ENCODE data around the gene PPP4R3C. TPM values are rescaled to one million over a fixed set of nuclear protein-coding genes. Genes with fewer than 3 reads are reported as not detected.
"Not testable (repeated sequence)": the region's sequence is repeated elsewhere in the genome, so short reads cannot be mapped to it uniquely, and the experiment has no call there.

PPP4R3C gene
- 0.04 and 0.06 TPM in 2 replicates for total RNA-seq (2014; rRNA removed; shearing (Covaris generic))

DNA sequence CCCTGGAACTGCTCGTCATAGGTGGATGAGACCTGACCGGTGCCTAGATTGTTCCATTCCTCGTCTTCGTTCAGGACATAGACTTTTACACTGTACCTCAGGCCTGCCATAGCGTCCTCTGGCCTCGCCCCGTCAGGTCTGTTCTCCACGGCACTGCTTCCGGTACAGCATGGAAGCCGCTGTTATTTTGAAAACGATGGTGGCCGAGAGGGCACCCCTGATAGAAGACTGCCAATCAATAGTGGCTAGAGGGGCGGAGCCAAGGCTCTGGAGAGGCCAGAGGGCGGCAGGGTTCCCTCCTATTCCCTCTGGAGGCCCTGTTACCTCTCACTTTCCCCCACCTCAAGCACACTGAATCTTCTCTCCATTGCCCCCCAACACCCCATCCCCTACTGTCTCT is at the start of gene PPP4R3C:
Gene PPP4R3C, minus strand, starts transcription at position 155 of the 400 bp plus-strand sequence. Its CDS starts 45 bp downstream, at position 110.
- no peak for DNase-seq (ENCODE audit: low spot score)

DNA sequence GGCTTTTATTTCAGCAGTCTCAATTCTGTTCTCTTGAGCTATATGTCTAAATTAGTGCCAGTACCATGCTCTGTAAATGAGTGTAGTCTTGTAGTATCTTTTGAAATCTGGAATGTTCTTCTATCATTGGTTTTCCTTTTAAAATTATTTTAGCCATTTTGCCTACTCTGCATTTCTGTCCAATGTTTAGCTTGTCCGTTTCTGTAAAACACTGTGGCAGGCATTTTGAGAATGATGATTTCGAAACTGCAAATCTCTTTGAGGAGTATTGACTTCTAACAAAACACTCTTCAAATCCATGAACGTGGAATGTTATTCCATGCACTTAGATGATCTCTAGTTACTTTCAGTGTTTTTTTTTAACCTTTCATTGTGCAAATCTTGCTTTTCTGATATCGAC is 28.3 kb upstream of the PPP4R3C start:
- no peak for DNase-seq (ENCODE audit: low spot score)

DNA sequence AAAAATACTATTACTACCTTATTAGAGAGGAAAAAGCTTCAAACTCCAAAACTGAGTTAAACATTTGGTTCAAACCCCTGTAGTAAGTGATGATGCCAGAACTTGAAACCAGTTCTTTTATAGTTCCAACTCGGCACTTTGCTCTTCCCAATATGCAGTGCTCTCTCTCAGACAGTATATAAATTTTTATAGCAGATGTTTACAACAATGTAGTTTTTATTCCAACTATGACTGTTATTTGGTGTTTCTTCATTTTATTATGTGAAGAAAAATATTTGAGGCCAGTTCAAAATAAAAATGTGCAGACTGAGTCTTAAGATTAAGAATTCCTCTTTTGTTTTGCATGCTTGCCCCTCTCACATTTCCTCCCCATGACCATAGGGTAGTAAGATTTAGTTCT is 2.9 kb upstream of the PPP4R3C start:
- no peak for DNase-seq (ENCODE audit: low spot score)

DNA sequence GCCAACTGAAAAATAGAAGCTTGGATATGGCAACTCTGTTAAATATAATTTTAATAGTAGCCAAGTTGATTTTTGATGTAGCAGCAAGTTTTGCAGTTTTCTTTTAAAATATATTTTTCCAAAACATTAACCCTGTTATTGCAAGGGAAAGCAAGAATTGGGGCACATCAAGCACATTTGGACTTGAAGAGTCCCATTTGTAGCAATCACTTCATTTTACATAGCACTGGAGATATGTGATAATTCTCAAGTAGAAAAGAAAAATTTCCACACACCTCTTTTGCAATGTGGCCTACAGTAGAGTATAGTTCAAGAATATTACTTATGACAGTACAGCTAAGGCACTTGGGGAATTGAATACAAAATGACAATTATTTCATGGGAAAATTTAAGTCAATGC is 1.9 kb upstream of the PPP4R3C start:
- DNase-seq (ENCODE audit: low spot score) = no peak

DNA sequence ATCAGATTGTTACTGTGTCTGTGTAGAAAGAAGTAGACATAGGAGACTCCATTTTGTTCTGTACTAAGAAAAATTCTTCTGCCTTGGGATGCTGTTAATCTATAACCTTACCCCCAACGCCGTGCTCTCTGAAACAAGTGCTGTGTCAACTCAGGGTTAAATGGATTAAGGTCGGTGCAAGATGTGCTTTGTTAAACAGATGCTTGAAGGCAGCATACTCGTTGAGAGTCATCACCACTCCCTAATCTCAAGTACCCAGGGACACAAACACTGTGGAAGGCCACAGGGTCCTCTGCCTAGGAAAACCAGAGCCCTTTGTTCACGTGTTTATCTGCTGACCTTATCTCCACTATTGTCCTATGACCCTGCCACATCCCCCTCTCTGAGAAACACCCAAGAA is 4.0 kb downstream of the PPP4R3C start:
- DNase-seq (ENCODE audit: low spot score) = not testable (repeated sequence)

DNA sequence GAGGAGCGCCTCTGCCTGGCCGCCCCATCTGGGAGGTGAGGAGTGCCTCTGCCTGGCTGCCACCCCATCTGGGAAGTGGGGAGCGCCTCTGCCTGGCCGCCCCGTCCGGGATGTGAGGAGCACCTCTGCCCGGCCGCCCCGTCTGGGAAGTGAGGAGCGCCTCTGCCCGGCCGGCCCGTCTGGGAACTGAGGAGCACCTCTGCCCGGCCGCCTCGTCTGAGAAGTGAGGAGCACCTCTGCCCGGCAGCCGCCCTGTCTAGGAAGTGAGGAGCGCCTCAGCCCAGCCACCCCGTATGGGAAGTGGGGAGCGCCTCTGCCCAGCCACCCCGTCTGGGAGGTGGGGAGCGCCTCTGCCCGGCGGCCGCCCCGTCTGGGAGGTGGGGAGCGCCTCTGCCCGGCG is 4.6 kb downstream of the PPP4R3C start:
- not testable (repeated sequence) for DNase-seq (ENCODE audit: low spot score)

DNA sequence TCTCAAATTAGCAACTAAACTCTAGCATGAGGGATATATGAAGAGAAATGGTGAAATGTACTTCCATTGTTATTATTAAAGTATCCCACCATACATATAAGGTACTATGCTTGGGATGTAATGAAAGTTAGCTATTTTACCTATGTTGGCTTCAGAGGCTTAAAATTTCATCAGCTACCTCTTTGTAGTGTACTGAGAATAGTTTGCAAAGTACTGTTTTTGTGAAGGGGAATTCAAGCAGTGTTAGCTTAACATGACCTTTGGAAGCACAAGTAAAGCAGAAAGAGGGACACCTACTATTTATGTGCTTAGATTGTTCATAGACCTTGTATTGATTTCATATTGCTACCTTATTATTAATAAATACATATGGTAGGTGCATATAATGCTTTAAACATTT is 11.8 kb downstream of the PPP4R3C start:
- DNase-seq (ENCODE audit: low spot score) = no peak

DNA sequence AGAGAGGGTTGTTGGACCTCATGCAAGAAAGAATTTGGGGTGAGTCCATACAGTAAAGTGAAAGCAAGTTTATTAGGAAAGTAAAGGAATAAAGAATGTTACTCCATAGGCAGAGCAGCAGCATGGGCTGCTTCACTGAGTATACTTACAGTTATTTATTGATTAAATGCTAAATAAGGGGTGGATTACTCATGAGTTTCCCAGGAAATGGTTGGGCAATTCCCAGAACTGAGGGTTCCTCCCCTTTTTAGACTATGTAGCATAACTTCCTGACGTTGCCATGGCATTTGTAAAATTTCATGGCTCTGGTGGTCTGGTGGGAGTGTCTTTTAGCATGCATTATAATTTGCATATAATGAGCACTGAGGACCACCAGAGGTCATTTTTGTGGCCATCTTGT is 16.7 kb downstream of the PPP4R3C start:
- no peak for DNase-seq (ENCODE audit: low spot score)

DNA sequence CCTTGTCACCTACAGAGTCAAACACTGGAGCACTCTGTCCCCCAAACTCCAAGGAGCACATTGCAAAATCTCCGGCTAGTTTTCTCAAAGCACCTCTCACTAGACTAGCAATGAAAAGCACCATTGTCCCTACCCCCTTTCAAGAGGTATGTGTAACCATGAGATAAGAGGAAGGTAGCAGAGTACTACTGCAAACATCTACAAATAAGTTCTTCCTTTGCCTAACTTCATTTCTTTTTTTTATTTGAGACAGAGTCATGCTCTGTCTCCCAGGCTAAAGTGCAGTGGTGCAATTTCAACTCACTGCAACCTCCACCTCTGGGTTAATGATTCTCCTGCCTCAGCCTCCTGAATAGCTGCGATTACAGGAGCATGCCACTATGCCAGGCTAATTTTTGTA is 17.7 kb downstream of the PPP4R3C start:
- no peak for DNase-seq (ENCODE audit: low spot score)

DNA sequence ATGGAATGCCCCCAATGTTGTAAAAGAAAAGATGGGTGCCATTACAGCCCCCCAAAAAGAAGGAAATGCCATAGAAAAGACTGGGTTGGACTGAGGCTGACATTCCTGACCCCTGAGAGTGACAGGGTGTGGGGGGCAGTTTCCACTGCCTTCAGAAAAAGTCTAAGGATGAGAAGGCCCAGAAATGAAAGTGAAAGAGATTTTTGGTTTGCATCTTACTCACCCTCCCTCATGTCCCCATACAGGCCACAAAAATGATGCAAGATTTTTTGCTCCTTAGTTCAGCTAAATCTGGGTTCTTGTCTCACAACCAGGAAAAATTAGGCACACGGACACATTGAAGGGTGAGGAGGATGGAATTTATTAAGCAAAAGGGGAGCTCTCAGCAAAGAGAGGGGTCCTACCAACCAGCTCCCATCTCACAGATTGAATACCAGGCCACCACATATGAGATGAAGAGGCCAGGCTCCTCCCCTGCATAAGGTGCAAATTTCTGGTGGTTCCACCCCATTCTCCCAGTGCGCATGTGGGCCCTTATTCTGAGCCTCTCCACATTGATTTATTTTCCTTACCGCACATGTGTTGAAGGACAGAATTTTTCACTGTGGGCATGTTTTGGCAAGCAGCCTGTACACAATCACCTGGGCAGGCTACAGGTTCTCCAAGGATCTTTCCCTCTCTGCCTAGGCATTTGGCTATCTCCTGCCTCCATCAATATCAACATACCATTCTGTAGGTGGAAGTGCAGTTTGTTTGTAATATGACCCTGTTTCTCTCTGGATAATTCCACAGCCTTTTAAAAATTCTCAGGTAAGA is 18.8 kb downstream of the PPP4R3C start:
- peak; percentile 25 for DNase-seq (ENCODE audit: low spot score)

DNA sequence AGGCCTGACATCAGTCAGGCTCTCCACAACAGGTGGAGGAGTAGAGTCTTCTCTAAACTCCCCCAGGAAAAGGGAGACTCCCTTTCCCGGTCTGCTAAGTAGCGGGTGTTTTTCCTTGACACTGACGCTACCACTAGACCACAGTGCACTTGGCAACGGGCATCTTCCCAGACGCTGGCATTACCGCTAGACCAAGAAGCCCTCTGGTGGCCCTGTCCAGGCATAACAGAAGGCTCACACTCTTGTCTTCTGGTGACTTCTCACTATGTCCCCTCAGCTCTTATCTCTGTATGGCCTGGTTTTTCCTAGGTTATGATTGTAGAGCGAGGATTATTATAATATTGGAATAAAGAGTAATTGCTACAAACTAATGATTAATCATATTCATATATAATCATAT is 20.7 kb downstream of the PPP4R3C start:
- DNase-seq (ENCODE audit: low spot score) = not testable (repeated sequence)

DNA sequence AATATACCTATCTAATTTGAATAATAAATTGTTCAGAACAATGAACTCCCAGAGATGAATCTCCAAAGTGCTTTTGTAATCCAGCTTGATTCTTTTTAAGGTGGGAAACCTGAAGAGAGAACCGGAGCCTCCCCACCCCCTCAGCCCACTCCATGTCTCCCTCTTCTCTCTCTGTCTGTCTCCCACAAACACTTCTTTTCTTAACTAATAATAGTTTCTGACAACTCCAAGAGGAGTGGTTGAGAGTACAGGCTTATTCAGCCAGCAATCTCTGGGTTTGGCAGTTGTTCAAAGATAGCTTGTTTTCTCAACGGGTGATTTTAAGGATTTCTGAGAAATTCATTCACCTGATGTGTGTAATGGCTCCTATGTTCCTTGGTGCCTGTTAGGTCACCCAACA is 23.4 kb downstream of the PPP4R3C start:
- no peak for DNase-seq (ENCODE audit: low spot score)

DNA sequence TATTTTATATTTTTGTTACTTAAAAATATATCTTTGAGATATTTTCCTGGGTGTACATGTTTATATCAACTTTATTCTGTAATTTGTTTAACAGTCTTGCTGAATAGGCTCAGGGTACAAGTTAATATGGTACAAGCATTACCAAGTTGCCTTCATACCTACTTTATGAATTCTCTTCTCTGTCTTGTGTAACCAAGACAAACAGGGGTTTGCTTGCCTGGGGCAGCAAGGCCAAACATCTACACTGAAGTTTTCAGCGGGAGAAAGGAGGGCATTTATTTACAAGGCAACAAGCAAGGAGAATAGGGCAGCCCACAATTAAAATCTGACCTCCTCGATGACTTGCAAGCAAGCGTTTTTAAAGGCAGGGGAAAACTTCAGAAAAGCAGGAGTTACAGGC is 24.2 kb downstream of the PPP4R3C start:
- DNase-seq (ENCODE audit: low spot score) = no peak

DNA sequence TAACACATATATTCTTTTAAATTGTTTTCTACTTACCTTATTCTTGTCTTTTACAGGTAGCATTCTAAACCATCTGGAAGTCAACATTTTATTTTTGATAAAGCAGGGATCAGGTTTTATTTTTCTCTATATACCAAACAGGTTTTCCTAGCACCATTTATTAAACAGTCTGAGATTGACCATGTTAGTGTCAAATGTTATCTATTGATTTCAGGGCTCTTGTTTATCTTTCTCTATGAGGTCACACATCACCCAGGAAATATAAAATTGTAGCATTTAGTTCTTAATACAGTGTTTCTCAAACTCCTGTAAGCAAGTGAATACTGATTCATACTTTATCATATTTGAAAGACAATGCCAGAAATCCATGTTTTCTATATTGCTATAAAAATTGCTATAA is 28.1 kb downstream of the PPP4R3C start:
- DNase-seq (ENCODE audit: low spot score) = no peak

Other genes with a start within 250 kb of the PPP4R3C start
- gene DCAF8L2, start 127.0 kb upstream of the PPP4R3C start, total RNA-seq (2014; rRNA removed; shearing (Covaris generic)) = 6.2 and 9.0 TPM in 2 replicates

All from H4 (cell line).